HUDEP-2 (cell line): ENCODE results near the gene SLC26A1.
A peak's percentile ranks its signal among the peaks of the same experiment; 100 is the strongest.

Experiments used
- DNase-seq, 76 experiments: peaks; one replicate each; lab custom pipeline; 2025; ENCODE audit not compliant: unreplicated experiment in 76 of 76; lab: John Stamatoyannopoulos, UW

The SLC26A1 gene

DNA sequence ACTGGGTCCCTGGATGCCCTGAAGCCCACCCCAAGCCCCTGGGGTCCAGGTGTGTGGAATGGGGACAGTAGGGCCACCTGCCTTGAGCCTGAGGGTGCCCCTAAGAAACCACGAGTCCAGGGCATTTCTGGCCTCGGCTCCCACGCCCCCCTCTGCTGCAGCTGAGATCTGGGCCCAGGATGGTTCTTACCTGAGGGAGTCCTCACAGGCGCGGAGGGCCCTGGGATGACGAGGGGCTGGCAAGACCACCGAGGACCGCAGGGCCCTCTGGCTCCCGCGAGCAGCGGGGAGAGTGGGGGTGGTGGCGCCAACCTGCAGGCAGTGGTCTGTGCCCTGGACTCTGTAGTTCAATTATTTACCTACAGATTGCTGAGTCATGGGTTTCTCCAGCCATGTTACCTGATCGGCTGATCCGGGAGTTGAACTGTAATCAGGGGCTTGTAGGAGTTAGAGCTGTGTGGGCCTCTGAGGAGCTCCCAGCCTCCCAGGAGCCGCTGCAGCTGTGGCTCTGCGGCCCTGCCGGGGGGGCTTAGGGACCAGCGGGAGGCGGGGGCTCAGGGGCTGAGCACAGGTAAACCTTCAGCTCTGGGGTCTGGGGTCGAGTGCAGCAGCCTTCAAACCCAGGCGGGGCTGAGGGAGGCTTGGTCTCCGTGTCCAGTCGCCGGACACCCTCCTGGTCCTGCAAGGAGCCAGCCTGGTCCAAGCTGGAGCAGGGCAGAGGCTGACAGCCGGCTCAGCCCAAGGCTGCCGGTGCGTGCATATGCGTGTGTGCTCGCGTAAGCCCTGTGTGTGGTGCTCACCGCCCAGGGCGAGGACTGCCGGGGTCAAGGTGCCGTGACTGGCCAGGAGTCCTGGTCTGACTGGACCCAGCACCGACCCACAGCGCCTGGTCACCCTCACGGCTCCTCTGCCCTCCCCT lies at the start of gene SLC26A1:
SLC26A1 (minus strand) TSS at position 294 of the 919 bp plus-strand sequence. CDS start 1,701 bp downstream, outside the sequence.
- no peak for DNase-seq

DNA sequence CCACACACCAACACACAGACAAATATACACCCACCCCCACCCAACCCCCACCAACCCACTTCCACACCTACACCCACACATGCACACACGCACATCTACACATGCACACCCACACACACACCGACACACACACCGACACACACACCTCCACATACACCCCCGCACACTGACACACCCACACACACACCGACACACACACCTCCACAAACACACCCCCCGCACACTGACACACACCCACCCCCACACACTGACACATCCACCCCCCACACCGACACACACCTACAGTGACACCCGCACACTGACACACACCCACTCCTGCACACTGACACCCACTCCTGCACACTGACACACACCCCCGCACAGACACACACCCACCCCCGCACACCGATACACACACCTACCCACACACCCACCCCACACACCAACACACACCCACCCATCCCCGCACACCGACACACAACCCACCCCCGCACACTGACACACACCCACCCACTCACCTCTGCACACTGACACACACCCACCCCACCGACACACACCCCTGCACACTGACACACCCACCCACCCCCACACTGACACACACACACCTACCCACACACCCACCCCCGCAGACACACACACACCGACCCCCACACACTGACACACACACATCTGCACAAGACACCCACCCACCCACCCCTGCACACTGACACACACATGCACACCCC lies 49.3 kb upstream of the SLC26A1 start:
- DNase-seq, result no peak

- DNase-seq, result no peak
Observed at GRCh38 chr4:1041936-1042330, 48.7 kb upstream of the SLC26A1 start.

- no peak for DNase-seq
Observed at GRCh38 chr4:1041147-1041935, 48.1 kb upstream of the SLC26A1 start.

GRCh38 chr4:1040344-1041146 lies 47.3 kb upstream of the SLC26A1 start:
- DNase-seq, result no peak

DNA sequence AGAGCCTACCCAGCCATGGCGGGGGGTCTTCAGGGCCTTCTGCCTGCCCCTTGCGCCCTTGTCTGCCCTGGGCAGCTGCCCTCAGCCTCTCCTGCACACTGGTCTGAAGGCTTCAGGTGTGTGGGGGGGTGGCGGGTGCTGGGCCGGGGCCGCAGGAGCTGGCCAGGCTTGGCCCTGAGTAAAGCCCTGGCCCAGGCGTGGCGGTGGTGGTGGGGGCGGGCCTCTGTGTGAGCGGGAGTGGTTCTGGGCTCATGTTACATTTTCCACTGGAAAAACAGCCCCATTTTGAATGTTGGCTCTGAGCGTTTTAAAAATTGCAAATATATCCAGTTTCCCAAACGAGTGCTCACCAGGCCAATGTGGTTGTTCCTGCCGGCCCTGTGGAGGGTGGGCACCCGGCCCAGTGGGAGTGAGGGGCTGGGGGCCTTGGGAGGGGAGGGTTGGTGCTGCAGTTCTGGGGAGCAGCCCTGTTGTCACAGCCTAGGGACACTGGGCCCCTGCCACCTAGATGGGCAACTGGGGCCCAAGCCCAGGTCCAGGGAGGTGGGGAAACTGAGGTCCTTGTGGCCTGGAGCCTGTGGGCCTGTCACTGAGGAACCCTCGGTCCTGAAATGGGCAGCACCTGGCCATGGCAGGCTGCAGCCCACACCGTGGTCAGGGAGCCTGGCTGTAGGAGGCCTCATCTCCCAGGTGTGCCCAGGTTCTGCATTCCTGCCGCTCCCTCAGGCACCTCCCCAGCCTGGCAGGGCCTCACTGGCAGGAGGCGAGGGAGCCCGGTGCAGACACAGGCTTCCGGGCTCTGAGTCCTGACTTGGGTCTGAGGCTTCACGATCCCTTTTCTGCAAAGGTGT lies 46.5 kb upstream of the SLC26A1 start:
- peak in 18 of 76 experiments; percentile 10 to 45 (median 22) for DNase-seq

GRCh38 chr4:1038948-1039492 lies 45.8 kb upstream of the SLC26A1 start:
- DNase-seq, result no peak

GRCh38 chr4:1036976-1037810 lies 44.0 kb upstream of the SLC26A1 start:
- no peak for DNase-seq

- DNase-seq, result peak in 1 of 76 experiments; percentile 24
Observed at GRCh38 chr4:1036095-1036494, 42.9 kb upstream of the SLC26A1 start.

DNA sequence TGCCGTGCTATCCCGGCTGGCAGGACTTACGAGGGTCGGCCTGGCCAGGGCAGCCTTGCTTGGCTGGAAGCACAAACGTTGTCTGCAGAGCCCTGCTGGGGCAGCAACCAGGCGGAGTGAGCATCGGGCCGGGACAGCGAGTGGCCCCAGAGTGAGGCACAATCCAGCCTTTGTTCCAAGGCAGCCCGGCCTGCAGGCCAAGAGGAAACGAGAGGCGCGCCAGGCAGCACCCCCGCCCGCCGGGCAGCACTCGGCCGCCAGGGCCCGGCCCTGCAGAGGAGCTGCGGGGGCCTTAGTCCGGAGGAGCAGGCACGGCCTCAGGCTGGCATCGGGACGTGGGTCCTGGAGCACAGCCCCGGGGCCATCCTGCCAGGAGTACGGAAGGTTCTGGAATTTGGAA lies 42.3 kb upstream of the SLC26A1 start:
- no peak for DNase-seq

DNA sequence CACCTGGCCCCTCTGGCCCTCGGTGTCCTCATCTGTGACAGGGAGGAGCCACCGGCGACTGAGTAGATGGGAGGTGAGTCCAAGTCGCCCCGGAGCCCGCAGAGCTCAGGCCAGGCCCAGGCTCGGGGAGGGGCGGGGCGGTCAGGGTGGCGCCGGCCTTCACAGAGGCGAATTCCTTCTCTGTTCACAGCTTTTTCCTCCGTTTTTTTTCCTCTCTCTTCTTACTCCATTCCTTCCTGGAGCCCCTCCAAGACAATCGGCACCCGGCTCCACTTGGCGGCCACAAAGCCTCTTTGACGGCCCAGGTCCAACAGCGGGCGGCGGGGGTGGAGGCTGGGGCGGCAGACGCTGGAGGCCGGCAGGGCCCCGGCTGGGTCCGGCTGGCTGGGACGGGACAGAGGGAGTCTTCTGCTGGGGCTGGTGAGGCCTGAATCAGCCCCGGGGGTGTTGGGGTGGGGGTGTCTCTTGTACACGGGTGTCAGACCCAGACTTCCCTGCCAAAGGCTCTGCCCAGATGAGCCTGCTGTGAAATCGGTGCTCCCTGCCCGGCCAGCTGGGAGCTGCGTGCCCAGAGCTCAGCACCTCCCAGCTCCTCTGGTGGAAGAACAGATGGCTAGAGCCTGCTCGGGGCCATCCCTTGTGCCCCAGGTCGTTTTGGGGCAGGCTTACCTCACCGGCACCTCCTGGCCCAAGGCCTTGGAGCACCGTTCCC lies 40.8 kb upstream of the SLC26A1 start:
- no peak for DNase-seq

DNA sequence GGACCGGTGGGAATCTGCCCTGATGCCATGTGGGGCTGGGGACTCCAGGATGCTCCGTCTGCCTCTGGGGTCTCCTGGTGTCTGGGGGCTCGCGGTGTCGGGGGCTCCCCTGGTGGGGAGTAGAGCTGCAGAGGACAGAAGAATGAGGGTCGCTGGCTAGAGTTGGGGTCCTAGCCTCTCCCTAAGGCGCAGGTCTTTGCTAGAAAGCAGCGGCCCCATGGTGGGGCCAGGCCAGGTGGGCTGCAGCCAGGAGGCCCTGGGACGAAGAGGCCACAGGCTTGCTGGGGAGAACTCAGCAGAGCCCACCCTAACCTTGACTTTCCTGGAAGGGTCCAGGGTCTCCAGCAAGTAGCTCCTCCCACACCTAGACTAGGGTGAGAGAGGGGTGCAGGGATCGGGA lies 39.7 kb upstream of the SLC26A1 start:
- no peak for DNase-seq

DNA sequence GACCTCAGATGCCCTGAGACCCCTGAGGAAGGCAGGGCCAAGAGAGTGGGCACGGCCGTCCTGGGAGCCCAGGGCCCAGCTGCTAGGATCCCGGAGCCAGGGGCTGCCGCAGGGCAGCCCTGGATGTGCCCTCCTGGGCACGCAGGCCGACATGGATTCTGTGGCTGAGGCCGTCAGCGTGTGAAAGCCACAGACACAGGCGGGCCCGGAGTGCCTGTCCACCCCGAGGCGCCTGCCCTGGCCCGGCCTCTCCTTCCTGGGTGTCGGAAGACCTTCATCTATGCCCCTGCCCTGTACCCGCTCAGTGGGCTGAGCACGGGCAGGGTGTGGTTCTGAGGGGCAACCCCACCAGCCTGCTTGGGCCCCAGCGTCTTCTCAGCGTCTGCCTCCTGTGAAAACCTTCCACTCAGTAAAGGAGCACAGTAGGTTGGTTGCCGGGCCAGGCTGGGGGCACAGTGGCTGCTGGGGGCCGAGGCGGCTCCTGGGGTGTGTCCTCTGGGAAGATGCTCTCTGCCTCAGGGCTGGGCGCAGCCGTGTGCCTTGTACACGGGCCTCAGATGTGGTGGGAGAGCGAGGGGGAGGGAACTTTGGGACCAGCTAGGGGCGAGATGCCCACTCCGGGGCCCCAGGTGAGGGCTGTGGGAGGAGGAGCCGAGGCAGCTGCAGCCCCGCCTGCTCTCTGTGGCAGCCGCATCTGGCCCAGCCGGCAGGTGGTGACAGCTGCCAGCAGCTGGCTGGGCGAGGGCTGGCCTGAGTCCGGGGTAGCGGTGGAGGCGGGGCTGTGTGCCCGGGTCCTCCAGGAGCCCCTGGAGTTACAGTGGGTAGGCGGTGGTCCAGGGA lies 39.0 kb upstream of the SLC26A1 start:
- DNase-seq, result peak in 39 of 76 experiments; percentile 4 to 55 (median 22)

DNA sequence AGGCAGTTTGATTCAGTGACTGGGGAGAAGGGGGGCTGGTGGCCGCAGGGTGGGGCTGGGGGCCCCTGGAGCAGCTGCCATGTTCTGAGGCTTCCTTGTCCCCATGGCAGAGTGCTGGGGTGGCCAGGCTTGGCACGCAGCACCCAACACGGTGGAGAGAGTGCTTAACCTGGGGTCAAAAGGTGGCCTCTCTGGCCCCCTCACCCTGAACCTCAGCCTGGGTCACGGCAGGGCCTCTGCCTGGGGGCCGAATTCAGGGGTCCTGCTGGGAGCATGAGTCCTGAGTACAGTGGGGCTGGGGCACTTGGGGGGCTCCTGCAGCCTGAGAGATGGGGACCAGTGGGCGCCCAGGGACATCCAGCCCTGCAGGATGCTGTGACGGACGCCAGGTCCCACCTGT lies 38.1 kb upstream of the SLC26A1 start:
- no peak for DNase-seq

- DNase-seq, result peak in 69 of 76 experiments; percentile 3 to 96 (median 59)
Observed at GRCh38 chr4:1030559-1030958, 37.4 kb upstream of the SLC26A1 start.

GRCh38 chr4:1030031-1030430 lies 36.8 kb upstream of the SLC26A1 start:
- DNase-seq, result peak in 74 of 76 experiments; percentile 16 to 97 (median 76)
